Inflammatory macrophage (primary cell): ENCODE data around the gene SLC2A6.

ENCODE experiments used
- DNase-seq, 2 donors: peaks; one replicate each; pipeline ENCODE4 v3.0.0-alpha.2; 2020 to 2022

Gene SLC2A6

GRCh38 chr9:133515615-133516255, 36.8 kb upstream of the SLC2A6 start:
- no peak for DNase-seq

- DNase-seq = no peak
Measured at GRCh38 chr9:133515240-133515610, 36.3 kb upstream of the SLC2A6 start.

GRCh38 chr9:133514460-133515239, 35.8 kb upstream of the SLC2A6 start:
- no peak for DNase-seq

GRCh38 chr9:133513214-133514100, 34.6 kb upstream of the SLC2A6 start:
- no peak for DNase-seq

GRCh38 chr9:133512253-133513213, 33.6 kb upstream of the SLC2A6 start:
- no peak for DNase-seq

GRCh38 chr9:133511607-133512006, 32.7 kb upstream of the SLC2A6 start:
- DNase-seq = no peak

- DNase-seq = no peak
Measured at GRCh38 chr9:133510926-133511505, 32.1 kb upstream of the SLC2A6 start.

GRCh38 chr9:133509179-133510083, 30.5 kb upstream of the SLC2A6 start:
- no peak for DNase-seq

- no peak for DNase-seq
Measured at GRCh38 chr9:133508046-133508445, 29.1 kb upstream of the SLC2A6 start.

GRCh38 chr9:133507246-133507965, 28.5 kb upstream of the SLC2A6 start:
- no peak for DNase-seq

GRCh38 chr9:133506653-133507038, 27.7 kb upstream of the SLC2A6 start:
- DNase-seq = no peak

- DNase-seq = no peak
Measured at GRCh38 chr9:133505901-133506652, 27.2 kb upstream of the SLC2A6 start.

GRCh38 chr9:133505186-133505830, 26.4 kb upstream of the SLC2A6 start:
- DNase-seq = no peak

GRCh38 chr9:133502112-133502511, 23.2 kb upstream of the SLC2A6 start:
- no peak for DNase-seq

- no peak for DNase-seq
Measured at GRCh38 chr9:133499892-133500270, 21.0 kb upstream of the SLC2A6 start.

GRCh38 chr9:133499132-133499891, 20.4 kb upstream of the SLC2A6 start:
- no peak for DNase-seq

- DNase-seq = no peak
Measured at GRCh38 chr9:133496861-133497842, 18.3 kb upstream of the SLC2A6 start.
